Measurements from ENCODE around the gene OS9. TPM values are rescaled to one million over a fixed set of nuclear protein-coding genes. Genes with fewer than 3 reads are reported as not detected.
A peak's percentile ranks its signal among the peaks of the same experiment; 100 is the strongest.

OS9 gene
- total RNA-seq, 1 experiment from 2014 or later, result 221 TPM

DNA sequence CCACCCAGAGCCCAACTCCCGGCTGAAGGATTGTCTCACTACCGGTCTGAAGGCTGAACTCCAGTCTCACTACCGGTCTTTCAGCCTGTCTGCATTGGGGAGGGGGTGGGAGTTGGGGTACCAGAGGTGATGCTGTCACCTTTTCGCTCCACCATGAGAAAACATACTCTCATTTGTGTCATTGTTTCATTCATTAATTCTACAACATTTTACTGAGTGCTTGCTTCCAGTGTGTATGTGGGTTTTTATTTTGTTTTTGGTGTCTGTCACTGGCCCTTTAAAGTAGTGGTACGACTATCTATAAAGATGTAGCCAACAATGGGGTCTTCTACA lies 58.7 kb downstream of the OS9 start:
- no peak for DNase-seq (ENCODE audit: low spot score)

DNA sequence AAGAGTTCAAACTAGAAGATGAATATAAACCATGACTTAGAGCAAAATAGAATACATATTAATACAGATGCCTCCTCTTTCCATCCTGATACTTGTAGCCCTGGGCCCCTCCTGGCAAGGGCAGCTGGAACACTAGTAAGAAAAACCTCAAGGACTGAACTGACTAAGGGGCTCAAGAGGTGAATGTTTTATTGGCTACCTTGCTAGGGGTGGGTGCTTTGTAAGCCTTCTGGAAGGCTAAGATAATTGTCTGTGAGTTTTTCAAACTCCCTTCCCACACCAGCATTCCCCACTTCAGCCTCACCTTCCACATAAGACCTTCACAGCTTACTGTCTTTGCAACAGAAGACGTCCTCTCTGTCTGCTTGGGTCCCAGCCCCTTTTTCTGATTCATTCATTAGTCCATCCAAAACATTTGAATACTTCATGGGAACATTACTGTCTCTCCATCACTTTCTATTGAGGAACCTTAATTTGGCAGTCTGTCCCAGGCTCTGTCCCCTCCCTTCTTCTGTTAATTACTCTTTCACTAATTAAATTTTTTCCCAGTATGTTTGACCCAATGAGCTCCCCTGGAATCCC lies 59.9 kb downstream of the OS9 start:
- no peak for DNase-seq (ENCODE audit: low spot score)

DNA sequence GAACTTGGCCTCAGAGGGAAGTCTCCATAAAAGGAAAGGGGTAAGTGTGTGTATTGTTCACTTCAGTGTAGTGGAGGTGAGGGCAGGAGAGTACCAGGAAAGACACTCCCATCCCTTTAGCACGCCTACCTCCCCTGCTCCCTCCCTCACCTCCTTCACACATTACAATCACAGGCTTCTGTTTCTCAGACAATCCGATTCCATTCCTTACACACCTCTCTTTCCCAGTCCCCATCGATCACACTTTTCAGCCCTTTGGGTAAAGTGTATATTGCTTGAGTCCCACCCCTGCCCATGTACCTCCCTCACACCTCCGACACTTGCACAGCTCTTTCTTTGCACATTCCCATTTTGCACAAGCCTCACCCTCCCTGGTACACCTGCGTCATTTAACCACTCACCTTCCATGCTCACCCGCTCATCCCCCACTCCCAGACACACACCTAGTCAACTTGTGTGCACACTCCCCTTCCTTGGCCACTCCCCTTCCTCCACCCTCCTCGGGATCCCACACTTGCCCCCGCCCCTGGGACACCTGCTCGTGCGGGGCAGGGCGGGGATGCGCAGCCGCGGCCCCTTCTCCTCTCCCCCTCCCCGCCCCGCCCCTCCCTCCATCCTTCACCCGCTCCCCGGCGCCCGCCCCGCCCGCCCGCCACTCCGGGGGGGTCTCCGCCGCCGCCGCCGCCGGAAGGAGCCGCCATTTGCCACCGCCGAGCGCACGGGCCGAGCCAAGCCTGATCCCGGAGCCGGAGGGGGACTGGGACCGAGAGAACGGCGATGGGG lies 60.7 kb downstream of the OS9 start, which contains the start of gene MARCHF9:
Gene MARCHF9, plus strand, starts transcription at position 693 of the 783 bp plus-strand sequence. CDS start 426 bp downstream, outside the sequence.
- peak; percentile 37 for DNase-seq (ENCODE audit: low spot score)

DNA sequence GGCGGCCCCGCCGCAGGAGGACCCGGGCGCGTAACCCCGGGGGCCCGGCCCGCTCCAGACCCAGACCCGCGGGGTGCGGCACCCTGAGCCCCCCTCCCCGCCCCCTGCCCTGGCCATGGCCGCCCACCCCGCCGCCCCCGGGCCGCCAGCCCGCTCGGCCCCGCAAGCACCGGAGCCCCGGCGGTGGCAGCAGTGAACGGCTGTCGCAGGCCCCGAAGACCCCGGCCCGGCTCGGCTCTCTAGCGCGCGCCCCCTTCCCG lies 61.2 kb downstream of the OS9 start:
- no peak for DNase-seq (ENCODE audit: low spot score)

DNA sequence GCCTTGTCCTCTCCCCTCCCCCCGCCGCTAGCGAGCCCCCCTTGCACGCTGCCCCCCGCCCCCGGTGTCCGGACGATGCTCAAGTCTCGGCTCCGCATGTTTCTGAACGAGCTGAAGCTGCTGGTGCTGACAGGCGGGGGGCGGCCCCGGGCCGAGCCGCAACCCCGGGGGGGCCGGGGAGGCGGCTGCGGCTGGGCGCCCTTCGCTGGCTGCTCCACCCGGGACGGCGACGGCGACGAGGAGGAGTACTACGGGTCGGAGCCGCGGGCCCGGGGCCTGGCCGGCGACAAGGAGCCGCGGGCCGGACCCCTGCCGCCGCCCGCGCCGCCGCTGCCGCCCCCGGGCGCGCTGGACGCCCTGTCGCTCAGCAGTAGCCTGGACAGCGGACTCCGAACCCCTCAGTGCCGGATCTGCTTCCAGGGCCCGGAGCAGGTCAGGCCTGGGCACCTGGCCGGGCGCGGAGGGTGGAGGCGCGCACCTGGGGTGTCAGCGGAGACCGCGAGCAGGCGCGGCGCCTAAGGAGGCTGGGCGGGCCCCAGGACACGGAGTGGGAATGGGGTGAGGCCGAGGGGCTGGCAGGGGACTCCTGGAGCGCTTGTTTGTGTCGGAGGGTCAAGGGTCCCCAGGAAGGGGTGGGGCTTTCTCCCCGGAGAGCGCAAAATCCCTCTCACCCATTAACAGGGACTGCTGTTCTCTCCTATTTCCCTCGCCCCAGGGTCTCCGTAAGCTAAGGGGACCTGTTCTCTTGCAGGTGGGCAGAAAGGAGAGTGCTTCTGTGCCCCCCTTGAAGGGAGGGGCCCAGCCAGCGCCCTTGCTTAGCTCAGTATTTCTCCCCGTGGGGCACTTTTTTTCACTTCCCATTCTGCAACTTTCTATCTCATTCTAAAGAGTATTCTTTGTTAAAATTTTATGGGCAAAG lies 61.8 kb downstream of the OS9 start:
- no peak for DNase-seq (ENCODE audit: low spot score)

DNA sequence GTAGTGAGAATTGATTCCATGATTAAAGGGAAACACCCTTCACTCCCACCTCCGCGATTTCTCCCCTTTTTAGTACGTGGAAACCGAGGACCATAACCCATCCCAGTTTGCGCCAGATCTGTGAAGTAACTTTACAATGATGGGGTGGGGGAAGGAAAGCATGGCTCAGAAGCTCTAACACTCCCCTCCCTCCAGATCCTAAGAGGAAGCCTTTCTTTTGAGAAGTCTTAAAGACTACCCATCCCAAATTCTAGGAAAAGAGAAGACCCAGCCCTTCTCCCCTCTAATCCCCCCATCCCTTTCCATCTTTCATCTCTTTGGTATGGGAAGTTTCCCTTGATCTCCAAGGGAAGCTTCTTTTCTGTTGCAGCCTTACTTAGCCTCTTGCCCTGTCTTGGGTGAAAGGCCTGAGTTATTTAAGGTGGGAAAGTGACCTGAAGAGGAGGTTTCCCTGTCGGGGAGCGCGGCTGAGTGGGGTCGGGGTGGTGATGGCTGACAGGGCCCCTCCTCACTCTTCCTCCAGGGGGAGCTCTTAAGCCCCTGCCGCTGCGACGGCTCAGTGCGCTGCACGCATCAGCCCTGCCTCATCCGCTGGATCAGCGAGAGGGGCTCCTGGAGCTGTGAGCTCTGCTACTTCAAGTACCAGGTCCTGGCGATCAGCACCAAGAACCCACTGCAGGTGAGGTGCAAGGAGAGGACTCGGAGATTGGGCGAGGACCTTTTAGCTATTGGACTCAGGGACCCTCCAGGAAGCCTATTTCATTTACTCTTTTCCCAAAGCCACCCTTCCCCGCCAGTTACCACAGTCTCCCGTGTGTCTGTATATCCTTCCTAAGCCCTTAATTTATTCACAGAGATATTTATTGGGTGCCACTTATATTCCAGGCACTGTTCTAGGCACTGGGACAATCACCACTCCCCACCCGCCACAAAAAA lies 62.7 kb downstream of the OS9 start:
- DNase-seq (ENCODE audit: low spot score), result no peak

DNA sequence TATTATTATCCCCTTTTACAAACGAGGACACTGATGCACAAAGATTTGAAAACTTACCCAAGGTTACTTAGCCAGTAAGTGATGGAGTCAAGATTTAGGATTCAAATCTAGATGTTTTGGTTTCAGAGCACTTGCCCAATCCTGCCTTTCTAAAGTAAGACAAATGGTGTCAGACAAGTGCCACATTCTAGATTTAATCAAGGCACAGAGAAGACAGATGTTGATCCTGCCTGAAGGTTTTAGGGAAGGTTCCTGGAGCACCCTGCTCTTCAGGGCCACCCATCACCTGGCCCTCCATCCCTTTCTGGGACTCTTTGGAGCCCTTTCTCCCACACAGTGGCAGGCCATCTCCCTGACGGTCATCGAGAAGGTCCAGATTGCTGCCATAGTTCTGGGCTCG lies 63.8 kb downstream of the OS9 start:
- DNase-seq (ENCODE audit: low spot score), result no peak

DNA sequence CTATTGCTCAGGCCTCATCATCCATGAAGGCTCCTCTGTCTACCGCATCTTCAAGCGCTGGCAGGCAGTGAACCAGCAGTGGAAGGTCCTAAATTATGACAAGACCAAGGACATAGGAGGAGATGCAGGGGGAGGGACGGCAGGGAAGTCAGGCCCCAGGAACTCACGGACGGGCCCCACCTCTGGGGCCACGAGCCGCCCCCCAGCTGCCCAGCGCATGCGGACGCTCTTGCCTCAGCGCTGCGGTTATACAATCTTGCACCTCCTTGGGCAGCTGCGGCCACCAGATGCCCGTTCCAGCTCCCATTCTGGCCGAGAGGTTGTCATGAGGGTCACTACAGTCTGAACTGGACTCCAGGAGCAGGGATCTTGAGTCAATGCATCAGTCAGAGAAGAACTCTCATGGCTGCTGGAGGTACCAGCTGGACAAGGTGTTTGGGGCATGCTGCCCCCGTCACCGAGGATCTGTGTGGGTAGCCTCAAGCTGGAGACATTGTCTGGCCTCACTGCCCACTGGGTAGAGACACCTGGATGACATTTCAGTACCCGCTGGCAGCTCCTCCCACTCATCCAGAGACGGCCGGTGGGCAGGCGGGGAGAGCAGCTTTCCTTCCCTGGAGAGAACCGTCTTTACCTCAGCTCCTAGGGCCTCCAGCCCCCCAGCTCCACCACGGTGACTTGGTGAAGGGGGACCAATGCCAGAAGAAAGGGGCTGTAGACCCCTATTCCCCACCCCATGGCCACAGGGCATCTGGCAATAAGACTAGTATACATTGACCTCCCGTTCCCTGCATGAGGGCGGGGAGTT lies 64.8 kb downstream of the OS9 start:
- DNase-seq (ENCODE audit: low spot score), result no peak

DNA sequence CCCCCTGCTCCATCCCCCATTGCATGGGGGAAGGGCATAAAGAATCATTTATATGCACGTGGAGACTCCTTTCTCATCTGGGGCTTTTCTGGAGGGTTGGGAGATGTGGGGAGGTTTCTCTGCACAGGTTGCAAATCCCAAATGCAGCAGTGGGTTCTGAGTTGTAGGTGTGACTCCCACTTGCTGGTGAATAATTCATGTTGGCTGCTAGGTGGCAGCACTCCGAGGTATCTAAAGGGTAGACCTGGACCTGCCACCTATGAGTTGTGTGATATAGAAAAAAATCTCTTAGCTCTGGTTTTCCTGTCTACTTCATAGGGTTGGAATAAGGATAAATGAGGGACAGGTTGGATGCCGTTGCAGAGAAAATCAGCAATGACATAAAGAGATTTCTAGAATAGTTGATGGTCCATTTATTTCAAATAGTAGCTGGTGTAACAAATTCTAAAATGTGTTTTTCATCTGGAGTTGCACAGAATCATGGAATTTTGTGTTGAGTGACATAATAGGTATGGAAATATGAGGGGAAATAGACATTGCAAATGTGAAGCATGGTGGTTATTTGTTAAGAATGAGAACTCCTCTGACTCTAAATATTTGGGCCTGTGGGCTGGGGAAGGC lies 65.5 kb downstream of the OS9 start:
- peak; percentile 39 for DNase-seq (ENCODE audit: low spot score)

DNA sequence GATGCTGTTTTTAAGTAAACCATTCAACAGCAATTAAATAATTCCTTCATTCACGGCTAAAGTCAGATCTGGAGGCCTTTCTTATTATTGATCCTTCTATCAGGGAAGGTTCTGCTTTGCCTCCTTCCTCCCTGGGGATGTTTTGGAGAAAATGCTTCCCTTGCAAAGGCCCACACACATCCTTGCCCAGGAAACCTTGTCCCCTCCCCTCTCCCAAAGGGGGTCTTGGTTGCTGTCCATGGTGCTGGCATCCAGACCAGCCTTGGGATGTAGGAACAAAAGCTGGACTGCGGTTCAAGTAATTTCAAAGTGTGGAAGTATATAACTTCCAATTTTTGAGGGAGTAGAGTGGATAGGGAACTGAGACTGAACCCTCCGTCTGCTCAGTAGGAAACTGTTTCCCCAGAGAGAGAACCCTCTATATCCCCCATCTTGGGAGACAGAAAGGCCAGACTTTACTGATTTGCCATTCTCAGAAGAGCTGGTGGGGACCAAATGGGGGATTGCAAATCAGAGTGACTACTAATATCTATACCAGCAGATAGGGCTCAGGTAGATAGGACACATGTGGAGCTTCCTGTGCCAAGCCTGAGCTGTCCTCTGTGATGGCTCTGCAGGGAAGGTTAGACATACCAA lies 66.5 kb downstream of the OS9 start:
- no peak for DNase-seq (ENCODE audit: low spot score)

DNA sequence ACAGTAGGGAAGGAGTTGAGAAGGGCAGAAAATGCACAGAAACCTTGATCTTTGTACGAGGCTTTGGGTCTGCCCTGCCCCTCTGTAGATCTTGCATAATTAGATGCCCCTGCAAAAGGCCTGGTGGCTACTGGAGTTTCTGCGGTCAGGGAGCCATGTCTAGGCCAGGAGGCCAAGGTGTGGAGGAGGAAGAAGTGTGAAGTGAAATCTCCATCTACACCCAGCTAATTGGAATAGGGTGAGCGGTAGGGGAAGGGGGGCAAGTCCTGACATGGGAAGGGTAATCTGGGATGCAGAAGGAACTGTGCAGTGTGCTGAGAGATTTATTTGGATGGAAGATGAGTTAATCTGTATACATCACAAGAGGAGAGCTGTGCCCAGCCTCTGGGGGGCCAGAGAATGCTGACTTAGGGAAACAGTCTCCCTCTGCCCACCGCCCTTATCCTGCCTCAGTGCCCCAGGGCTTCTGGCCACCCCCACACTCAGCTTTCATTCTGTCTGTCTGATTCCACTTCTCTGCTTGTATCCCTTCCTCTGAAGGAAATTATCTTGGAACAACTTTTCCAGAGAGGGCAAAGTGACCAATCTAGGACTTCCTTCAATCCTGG lies 67.6 kb downstream of the OS9 start:
- no peak for DNase-seq (ENCODE audit: low spot score)

DNA sequence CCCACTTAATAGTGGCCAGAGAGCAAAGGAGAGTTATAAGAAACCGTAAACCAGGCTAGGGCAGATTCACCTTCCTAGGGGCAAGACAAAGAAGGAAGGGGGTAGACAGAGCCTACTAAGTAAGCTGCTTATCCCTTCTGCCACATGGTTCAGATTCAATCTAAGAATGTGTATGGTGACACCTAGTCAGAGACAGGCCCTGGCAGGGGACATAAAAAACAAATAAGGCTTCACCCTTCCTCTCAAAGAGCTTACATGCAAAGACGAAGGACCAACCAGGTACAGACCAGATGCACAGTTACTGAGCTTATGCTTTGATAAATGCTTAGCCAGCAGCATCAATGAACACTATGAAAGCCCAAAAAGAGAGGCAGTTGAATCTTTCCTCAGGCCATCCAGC lies 68.5 kb downstream of the OS9 start:
- DNase-seq (ENCODE audit: low spot score), result no peak

DNA sequence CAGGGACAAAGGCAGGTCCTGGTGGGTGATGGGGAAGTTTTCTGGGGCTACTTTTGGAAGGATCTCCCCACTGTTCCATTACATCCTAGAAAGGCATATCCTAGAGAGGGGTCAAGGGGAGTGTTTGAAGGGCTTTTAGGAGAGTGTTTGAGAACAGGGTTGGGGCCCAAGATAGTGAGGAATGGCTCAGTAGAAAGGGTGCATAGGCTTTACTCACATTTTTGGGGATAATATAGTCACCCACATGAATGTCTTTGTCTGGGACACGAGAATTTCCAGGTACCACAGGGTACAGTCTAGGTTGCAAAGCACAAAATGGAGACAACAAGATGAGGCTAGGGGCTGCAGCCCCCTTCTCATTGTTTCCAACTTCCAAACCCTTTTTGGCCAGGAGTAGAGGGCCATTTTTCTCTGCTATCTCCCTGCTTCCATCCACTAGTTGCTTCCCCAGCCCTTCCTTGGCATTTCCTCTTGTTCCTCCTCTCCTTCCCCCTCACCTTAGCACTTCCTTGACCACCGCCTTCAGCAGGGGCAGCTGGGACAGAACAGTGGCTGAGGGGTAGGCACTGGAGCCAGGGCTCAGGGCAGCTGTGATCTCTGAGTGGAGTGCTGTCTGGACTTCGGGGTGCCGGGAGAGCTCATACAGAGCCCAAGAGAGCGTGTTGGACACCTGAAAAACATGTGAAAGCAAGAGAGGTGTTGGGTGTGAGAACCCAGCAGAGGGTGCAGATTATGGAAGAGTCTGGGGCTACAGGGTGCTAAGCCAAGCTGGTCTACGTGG lies 70.1 kb downstream of the OS9 start:
- DNase-seq (ENCODE audit: low spot score), result no peak

DNA sequence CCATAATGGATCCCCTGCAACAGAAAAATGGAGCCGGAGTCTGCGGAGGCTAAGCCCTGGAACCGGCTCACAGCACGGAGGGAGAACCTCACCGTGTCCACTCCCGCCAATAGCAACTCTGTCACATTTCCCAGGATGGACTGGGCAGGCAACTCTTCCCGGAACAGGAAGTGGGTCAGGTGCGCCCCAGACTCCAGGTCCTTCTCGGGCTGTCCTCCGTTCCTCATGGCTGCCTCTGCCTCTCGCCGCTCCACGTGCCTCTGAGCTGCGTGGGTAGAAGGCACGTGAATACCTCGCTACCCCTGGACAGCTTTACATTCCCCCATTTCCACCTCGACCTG lies 70.7 kb downstream of the OS9 start:
- no peak for DNase-seq (ENCODE audit: low spot score)

DNA sequence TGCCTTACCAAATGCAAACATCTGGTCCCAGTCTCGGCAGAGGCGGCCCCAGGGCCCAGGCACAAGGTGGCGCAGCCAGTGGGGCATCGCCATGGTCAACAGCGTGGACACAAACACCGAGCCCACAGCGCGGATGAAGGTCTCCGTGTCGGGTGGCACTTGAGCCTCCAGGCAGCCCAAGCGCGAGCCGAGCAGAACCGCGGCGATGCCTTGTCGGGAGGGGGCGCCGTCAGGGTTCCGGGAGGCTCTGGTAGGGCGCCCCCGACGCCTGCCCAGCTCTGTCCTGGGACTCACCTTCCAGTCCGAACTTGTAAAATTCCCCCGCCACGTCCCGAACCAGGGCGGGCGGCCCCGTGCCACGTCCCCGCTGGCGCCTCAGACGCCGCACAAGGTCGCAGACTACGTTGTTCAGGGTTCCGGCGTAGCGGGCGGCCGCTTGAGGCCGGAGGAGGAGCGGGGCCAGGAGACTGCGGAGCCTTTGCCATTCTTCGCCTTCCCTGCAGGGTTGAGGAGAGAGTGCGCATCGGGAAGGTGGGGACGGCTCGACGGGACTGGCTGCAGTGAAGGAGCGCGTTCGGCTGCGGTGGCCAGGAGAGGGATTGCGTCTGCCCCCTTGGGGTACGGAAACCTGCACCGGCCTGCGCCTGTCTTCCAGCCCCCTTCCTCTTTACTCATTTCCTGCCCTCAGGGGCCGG lies 71.2 kb downstream of the OS9 start:
- DNase-seq (ENCODE audit: low spot score), result no peak

DNA sequence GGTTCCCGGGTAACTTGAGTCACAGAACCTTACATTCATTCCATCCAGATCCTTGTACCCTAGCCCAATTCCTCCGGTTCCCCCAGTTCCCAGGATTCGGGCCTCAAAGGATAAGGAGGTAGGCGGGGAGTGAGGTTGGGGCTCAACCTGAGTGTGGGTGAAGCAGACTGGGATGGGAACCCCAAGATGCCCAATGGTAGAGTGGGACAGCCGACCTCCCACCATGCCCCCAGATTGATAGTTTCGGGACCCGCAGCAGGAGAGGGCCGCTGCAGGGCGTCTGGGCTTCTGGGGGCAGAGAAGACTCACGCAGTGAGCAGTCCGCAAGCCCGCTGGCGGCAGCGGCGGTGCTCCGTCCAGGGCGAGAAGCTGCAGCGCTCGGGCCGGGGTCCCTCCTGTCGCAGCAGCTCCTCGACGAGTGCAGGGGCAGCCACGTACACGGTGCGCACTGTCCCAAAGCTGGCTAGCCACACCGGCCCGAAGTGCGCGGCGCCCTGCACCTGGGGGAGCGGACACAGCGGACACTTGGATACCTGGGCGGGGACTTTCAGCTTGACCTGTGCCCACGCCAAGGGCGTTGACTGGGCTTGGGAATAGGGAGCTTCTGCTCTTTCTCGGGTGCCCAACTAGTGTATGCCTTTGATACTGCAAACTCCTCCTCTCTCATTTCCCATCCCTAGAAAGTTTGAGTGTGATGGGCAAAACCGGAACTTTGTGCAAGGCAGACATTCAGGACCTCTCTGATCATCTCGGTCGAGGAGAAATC lies 71.9 kb downstream of the OS9 start:
- DNase-seq (ENCODE audit: low spot score), result no peak

All from H4 (cell line).